A172 (cell line): ENCODE data around the gene DENND1A. TPM values are rescaled to one million over a fixed set of nuclear protein-coding genes. Genes with fewer than 3 reads are reported as not detected.
A peak's percentile ranks its signal among the peaks of the same experiment; 100 is the strongest.
"Not testable (repeated sequence)": the region's sequence is repeated elsewhere in the genome, so short reads cannot be mapped to it uniquely, and the experiment has no call there.

ENCODE experiments used
- DNase-seq: peaks from one replicate; pipeline ENCODE4 v3.0.0-alpha.2; 2015; ENCODE audit warnings: low spot score
- total RNA-seq: library from RNA; depleted of rRNA; stranded (reverse); fragments of >200 nt; shearing (Covaris generic); gene quantifications from 2 replicates; pipeline ENCODE4 v1.2.3, GENCODE V29; 2014; rRNA removed

Gene DENND1A, protein sequence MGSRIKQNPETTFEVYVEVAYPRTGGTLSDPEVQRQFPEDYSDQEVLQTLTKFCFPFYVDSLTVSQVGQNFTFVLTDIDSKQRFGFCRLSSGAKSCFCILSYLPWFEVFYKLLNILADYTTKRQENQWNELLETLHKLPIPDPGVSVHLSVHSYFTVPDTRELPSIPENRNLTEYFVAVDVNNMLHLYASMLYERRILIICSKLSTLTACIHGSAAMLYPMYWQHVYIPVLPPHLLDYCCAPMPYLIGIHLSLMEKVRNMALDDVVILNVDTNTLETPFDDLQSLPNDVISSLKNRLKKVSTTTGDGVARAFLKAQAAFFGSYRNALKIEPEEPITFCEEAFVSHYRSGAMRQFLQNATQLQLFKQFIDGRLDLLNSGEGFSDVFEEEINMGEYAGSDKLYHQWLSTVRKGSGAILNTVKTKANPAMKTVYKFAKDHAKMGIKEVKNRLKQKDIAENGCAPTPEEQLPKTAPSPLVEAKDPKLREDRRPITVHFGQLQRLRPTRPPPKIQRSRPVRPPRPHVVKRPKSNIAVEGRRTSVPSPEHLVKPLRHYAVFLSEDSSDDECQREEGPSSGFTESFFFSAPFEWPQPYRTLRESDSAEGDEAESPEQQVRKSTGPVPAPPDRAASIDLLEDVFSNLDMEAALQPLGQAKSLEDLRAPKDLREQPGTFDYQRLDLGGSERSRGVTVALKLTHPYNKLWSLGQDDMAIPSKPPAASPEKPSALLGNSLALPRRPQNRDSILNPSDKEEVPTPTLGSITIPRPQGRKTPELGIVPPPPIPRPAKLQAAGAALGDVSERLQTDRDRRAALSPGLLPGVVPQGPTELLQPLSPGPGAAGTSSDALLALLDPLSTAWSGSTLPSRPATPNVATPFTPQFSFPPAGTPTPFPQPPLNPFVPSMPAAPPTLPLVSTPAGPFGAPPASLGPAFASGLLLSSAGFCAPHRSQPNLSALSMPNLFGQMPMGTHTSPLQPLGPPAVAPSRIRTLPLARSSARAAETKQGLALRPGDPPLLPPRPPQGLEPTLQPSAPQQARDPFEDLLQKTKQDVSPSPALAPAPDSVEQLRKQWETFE
- total RNA-seq = 25.8 and 30.8 TPM in 2 replicates

- peak; percentile 78 for DNase-seq
Observed at GRCh38 chr9:123929870-123930831, at the start of gene DENND1A. DENND1A (minus strand) TSS chr9:123930126; CDS start chr9:123929905, 221 bp downstream.

DNA sequence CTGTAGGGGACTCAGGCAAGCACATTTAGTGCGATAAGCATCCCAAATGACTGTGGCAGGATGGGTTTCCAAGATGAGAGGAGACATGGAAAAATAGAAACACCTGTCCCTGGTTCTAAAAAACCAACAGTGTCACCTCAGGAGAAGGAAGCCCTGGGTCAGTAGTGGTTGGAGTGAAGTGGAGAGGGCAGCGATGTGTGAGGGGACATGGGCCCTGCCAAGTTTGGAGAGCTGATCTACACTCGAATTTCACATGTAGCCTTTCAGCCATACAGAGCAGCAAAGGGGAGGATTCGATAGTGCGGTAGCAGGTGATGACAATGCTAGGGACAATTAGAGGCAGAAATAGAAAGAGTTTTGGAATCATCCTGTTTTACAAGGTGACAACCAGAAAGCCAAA is 49.1 kb upstream of the DENND1A start:
- DNase-seq = no peak

DNA sequence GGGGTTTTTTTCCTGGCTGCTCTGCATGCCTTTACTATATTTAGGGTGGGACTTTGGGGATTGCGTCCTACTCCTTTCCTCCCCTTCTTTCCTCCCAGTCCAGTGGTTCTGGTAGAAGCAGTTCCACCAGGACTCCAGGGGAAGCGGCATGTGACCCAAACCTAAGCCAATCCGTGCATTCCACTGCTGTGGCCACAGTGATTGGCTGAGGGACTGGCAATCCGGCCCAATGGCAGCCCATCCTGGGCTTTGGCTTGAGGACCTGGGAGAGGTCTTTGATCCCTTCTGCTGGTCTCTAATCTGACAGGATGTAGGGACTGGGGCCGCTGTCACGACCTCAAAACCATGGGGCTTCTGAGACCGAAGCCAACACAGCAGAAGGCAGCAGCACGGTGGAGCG is 46.7 kb upstream of the DENND1A start:
- DNase-seq = not testable (repeated sequence)

- DNase-seq = no peak
Observed at GRCh38 chr9:123975871-123976270, 45.9 kb upstream of the DENND1A start.

GRCh38 chr9:123974471-123974870 is 44.5 kb upstream of the DENND1A start:
- no peak for DNase-seq

GRCh38 chr9:123973590-123974223 is 43.8 kb upstream of the DENND1A start:
- DNase-seq = no peak

DNA sequence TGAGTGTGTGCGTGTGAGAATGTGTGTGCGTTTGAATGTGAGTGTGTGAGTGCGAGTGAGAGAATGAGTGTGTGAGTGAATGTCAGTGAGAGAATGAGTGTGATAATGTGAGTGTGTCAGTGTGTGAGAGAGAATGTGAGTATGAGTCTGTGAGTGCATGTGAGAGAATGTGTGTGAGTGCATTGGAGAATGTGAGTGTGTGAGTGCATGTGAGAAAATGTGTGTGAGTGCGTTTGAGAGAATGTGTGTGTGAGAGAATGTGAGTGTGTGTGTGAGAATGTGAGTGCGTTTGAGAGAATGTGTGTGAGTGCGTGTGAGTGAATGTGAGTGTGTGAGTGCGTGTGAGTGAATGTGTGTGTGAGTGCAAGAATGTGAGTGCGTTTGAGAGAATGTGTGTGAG is 42.7 kb upstream of the DENND1A start:
- DNase-seq = no peak

DNA sequence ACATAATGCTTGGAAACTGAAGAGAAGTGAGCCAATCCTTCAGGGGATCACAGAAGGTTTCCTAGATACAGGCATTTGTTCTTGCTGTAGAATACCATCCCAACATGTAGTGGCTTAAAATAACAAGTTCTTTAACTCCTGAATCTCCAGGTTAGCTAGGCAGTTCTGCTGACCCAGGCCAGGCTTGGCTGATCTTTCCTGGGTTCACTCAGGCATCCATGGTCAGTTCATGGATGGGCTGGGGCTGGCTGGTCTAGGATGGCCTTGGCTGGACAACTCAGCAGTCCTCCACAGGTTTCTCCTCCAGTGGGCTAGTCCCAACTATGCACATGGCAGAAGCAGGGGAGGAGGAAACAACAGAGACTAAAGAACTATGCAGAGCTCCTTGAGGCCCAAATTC is 37.4 kb upstream of the DENND1A start:
- DNase-seq = no peak

DNA sequence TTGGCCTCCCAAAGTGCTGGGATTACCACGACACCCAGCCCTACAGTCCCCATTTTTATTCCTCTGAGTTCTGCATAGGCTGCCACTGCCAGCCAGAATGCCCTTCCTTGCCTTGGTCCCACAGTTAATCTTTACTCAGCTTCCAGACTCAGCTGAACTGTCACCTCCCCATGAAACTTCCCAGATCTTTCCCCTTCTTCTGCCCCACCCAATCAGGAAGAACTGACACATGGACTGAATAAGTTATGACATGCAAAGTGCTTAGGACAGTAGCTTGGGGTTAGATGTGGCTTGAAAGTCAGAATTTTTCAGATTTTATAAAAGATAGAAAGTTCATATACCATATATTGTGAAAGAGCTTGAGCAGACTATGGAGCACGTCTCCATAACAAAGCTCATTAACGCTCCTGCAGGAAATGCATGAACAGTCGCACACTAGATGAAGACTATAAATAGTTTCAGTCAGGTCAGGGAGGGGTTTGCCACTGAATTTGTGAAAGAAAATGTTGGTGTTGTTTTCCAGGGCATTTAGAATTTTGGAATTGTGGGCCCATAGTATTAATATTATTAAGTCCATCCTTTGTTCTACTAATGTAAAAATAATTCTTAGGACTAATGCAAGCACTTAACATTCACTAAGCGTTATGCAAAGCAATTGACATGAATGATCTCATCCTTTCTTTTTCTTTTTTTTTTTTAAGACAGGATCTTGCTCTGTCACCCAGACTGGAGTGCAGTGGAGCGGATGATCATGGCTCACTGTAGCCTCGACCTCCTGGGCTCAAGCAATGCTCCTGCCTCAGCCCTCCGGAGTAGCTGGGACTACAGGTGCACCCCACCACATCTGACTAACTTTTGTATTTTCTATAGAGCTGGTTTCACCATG is 36.1 kb upstream of the DENND1A start:
- DNase-seq = no peak

DNA sequence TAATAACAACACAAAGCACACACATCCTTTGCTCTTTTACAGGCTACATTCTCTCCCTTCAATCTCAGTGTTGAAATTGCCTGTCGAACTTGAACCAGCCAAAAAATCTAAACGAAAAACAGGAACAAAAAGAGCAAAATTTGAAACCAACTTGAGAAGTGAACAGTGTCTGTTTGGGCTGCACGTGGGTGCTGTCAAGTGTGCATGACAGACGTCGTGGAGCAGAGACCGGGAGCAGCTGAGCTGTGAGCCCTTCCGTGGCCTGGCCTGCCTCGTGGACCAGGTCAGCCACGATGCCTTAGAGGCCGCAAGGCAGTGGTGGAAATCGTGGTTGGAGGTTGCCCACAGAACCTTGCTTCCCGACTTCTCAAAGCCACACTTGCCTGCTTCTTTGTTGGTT is 34.8 kb upstream of the DENND1A start:
- DNase-seq = no peak

DNA sequence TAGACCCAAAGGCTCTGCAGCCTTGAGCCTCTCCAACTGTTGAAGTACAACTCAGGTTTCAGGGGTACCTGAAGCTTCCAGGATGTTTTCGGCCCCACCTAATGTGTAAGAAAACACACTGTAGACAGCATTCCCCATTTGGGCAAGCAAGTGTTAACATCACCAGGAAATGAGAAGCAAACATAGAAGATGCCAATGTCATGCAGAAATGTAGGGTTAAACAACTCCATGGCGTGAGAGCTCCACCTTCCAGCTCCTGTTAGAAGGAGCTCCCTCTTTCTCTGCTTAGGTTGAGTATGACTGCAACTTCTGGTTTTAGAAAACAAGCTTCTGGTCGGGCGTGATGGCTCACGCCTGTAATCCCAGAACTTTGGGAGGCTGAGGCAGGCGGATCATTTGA is 31.0 kb upstream of the DENND1A start:
- no peak for DNase-seq

GRCh38 chr9:123960366-123960765 is 30.4 kb upstream of the DENND1A start:
- no peak for DNase-seq

GRCh38 chr9:123959787-123960186 is 29.9 kb upstream of the DENND1A start:
- DNase-seq = no peak

DNA sequence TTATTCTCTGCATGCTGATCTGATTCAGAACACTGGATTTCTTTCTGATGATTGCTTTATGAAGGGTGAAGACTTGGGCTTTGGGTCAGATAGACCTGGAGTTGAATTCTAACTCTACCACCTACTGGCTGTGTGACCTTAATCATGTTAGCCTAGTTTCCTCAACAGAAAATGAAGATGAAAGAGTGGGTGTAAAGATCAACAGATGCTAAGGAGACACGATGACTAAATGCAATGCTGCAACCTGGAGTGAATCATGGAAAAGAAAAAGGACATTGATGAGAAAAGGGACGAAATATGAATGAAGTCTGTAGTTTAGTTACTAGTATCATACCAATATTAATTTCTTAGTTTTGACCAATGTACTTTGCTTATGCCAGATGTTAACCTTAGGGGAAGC is 27.8 kb upstream of the DENND1A start:
- DNase-seq = no peak

DNA sequence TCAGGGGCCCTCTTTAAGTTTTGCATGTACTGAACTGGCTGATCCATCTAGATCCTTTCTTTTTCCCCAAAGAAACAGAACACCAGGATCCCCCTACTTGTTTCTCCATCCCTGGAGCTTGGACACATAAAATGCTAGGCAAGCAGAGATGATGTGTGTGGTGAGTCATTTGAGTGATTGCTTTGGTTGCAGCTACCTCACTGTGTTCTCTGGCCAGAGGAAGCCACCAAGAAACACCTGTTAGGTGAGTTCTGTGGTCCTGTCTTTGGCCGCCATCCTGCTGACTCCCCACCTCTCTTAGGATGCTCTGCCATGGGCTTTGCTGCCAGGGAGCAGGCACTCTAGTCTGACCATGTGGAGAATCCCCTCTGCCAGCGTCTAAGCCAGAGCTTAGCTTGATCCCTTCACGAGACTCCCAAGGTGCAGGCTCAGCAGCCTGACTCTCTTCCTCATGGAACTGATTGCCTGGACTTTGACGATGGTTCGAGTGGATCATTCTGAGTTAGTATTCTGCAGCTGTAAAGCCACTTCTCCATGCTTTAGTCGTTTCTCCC is 27.3 kb upstream of the DENND1A start:
- peak; percentile 21 for DNase-seq

DNA sequence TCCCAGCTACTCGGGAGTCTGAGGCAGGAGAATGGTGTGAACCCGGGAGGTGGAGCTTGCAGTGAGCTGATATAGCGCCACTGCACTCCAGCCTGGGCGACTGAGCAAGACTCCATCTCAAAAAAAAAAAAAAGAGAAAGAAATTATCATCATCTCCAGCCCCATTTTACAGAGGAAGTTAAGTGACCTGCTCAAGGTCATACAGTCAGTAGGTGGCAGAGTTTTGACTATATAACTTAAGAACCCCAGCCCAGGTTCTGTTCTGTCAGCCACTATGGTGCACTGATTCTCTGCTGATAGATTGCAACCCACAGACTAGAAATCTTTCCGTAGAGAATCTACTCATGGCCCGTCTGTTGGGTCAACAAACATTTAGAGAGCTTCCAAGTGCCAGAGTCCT is 25.7 kb upstream of the DENND1A start:
- no peak for DNase-seq

- no peak for DNase-seq
Observed at GRCh38 chr9:123954518-123955280, 24.8 kb upstream of the DENND1A start.

GRCh38 chr9:123952641-123953495 is 22.9 kb upstream of the DENND1A start:
- no peak for DNase-seq
